Mucosa of rectum (tissue), 2 donors: ENCODE measurements around the gene BSPRY.

Experiments used
- H3K27ac ChIP-seq, 2 donors: one replicate each; pipeline ENCODE4 v1.7.0; 2013; ENCODE audit warnings: inconsistent platforms in 2 of 2, low read depth in 2 of 2, low read length in 2 of 2
- H3K27me3 ChIP-seq, 2 donors: one replicate each; pipeline ENCODE4 v1.7.0; 2013; ENCODE audit warnings: low read length in 2 of 2; ENCODE audit not compliant: control insufficient read depth in 2 of 2, insufficient read depth in 2 of 2
- H3K36me3 ChIP-seq, 2 donors: one replicate each; pipeline ENCODE4 v1.7.0; 2013; ENCODE audit warnings: low read length in 2 of 2; ENCODE audit not compliant: control insufficient read depth in 2 of 2, insufficient read depth in 2 of 2
- H3K4me1 ChIP-seq, 2 donors: one replicate each; pipeline ENCODE4 v1.7.0; 2013; ENCODE audit warnings: low read length in 2 of 2, mild to moderate bottlenecking in 1 of 2; ENCODE audit not compliant: control insufficient read depth in 2 of 2, insufficient read depth in 2 of 2
- H3K4me3 ChIP-seq, 2 donors: one replicate each; pipeline ENCODE4 v1.7.0; 2013; ENCODE audit warnings: low read length in 2 of 2
- H3K9ac ChIP-seq, 2 donors: one replicate each; pipeline ENCODE4 v1.7.0; 2013; ENCODE audit warnings: low read length in 2 of 2, low read depth in 1 of 2, mild to moderate bottlenecking in 1 of 2
- H3K9me3 ChIP-seq, 2 donors: one replicate each; pipeline ENCODE4 v1.7.0; 2013; ENCODE audit warnings: low read length in 2 of 2; ENCODE audit not compliant: control insufficient read depth in 2 of 2
- donor health status: healthy.
- donor health status: Normal muscosa, but diverticular disease.

Gene BSPRY

GRCh38 chr9:113315231-113315630 is 34.1 kb upstream of the BSPRY start:
- Histone ChIP-seq H3K27ac (no peak overlapping the region), H3K9ac (no peak overlapping the region), H3K36me3 (no peaks in the 10 kb centered on the region), H3K9me3 (no peaks in the 10 kb centered on the region), H3K27me3 (no peaks in the 10 kb centered on the region), H3K4me3 (no peak overlapping the region), H3K4me1 (no peaks in the 10 kb centered on the region)

- H3K9me3 ChIP-seq: no peaks in the 10 kb centered on the region
- no peak overlapping the region for H3K27ac ChIP-seq
- H3K9ac ChIP-seq: no peak overlapping the region
- H3K27me3 ChIP-seq: no peaks in the 10 kb centered on the region
- no peaks in the 10 kb centered on the region for H3K36me3 ChIP-seq
- H3K4me1 ChIP-seq: no peaks in the 10 kb centered on the region
- H3K4me3 ChIP-seq: no peak overlapping the region
Observed at GRCh38 chr9:113316030-113316429, 33.3 kb upstream of the BSPRY start.

DNA sequence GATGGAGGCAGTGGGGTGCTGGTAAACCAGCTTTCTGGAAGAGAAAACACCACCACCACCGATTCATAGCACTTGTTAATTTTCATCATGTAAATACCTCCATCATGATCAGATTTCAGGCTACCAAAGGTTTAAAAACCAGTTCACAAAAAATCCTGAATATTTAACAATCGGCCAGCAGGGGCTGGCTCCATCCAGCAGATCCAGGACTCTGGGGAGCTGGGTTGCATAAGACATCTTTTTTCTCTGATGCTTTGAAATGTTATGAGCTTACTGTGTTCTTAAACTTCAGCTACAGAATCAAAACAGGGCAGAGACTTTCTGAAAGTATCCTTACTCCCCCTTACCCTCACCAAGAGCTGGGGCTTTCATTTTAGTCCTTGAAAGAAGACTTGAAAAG is 31.6 kb upstream of the BSPRY start:
- Histone ChIP-seq H3K4me1 (no peaks in the 10 kb centered on the region), H3K9me3 (no peaks in the 10 kb centered on the region), H3K4me3 (no peak overlapping the region), H3K27me3 (no peaks in the 10 kb centered on the region), H3K27ac (no peak overlapping the region), H3K9ac (no peak overlapping the region), H3K36me3 (no peaks in the 10 kb centered on the region)

DNA sequence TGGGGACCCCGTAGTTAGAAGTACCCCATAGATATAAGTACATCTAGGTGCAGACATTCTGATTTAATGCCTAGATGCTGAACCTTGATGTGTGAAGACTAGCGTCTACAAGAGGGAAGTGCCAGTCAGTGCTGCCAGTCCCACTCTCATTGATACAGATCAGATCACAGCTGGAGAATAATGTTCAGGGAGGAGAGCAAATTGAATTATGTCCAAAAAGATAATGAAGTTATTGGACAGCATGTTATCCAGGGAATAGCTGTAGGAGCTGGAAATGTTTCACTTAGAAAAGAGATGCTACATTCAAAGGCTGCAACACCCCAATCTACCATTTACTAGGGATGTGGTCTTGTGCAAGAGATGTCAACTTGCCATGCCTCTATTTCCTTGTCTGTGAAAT is 30.3 kb upstream of the BSPRY start:
- Histone ChIP-seq H3K36me3 (no peaks in the 10 kb centered on the region), H3K9ac (no peak overlapping the region), H3K9me3 (no peaks in the 10 kb centered on the region), H3K4me3 (no peak overlapping the region), H3K4me1 (no peaks in the 10 kb centered on the region), H3K27me3 (no peaks in the 10 kb centered on the region), H3K27ac (no peak overlapping the region)

DNA sequence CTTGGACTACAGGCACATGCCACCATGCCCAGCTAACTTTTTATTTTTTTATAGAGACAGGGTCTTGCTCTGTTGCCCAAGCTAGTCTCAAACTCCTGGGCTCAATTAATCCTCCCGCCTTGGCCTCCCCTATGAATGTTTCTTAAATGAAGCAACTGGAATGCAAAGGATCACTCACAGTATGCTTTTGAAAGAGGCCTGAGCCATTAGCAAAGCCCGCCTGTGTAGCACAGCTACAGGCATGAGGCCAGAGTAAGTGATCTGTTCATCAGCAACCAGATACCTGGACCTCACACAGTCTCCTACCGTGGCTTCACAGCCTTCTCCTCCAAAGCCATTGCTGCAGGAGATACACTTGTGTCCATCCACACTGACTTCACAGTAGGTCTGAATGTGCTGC is 29.3 kb upstream of the BSPRY start:
- Histone ChIP-seq H3K4me3 (no peak overlapping the region), H3K27me3 (no peaks in the 10 kb centered on the region), H3K9me3 (no peaks in the 10 kb centered on the region), H3K27ac (no peak overlapping the region), H3K9ac (no peak overlapping the region), H3K36me3 (no peaks in the 10 kb centered on the region), H3K4me1 (no peaks in the 10 kb centered on the region)

GRCh38 chr9:113322671-113323070 is 26.7 kb upstream of the BSPRY start:
- Histone ChIP-seq H3K36me3 (no peaks in the 10 kb centered on the region), H3K9me3 (no peaks in the 10 kb centered on the region), H3K4me3 (no peak overlapping the region), H3K9ac (no peak overlapping the region), H3K27ac (no peak overlapping the region), H3K27me3 (no peaks in the 10 kb centered on the region), H3K4me1 (no peaks in the 10 kb centered on the region)

DNA sequence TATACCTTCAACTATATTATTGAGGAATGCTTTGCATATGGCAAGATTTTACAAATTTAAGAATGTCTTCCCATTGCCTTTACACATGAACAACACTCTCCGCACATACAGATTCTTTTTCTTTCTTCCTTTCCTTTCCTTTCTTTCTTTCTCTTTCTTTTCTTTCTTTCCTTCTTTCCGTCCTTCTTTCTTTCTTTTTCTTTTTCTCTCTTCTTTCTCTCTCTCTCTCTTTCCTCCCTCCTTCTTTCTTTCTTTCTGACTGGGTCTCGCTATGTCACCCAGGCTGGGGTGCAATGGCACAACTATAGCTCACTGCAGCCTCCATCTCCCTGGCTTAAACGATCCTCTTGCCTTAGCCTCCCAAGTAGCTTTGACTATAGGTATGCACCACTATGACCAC is 23.1 kb upstream of the BSPRY start:
- Histone ChIP-seq H3K4me1 (no peaks in the 10 kb centered on the region), H3K27me3 (no peaks in the 10 kb centered on the region), H3K27ac (no peak overlapping the region), H3K4me3 (no peak overlapping the region), H3K36me3 (no peaks in the 10 kb centered on the region), H3K9ac (no peak overlapping the region), H3K9me3 (no peaks in the 10 kb centered on the region)

- Histone ChIP-seq H3K4me1 (no peaks in the 10 kb centered on the region), H3K9ac (no peak overlapping the region), H3K27me3 (no peaks in the 10 kb centered on the region), H3K36me3 (no peaks in the 10 kb centered on the region), H3K4me3 (no peak overlapping the region), H3K9me3 (no peaks in the 10 kb centered on the region), H3K27ac (no peak overlapping the region)
Observed at GRCh38 chr9:113328045-113328782, 21.1 kb upstream of the BSPRY start.

DNA sequence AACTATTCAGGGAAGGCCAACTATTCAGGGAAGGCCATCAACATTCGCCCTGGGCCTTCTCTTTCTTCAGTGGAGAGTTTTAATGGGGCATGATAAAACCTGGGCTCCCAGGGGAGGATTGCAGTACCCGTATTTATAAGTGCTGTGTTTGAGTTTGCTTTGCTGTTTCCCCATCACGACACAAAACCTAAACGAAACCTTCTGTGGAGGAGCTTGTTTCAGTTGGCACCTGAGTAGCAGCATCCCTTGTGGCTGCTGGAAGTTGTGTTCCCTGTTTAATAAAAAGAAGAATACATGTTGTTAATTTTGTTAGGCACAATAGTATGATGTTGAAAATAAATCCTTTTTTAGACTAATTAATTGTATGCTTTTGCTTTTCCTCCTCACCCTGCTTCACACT is 17.6 kb upstream of the BSPRY start:
- Histone ChIP-seq H3K36me3 (no peaks in the 10 kb centered on the region), H3K4me1 (no peaks in the 10 kb centered on the region), H3K9ac (no peak overlapping the region), H3K27me3 (no peaks in the 10 kb centered on the region), H3K27ac (no peak overlapping the region), H3K9me3 (no peaks in the 10 kb centered on the region), H3K4me3 (no peak overlapping the region)

DNA sequence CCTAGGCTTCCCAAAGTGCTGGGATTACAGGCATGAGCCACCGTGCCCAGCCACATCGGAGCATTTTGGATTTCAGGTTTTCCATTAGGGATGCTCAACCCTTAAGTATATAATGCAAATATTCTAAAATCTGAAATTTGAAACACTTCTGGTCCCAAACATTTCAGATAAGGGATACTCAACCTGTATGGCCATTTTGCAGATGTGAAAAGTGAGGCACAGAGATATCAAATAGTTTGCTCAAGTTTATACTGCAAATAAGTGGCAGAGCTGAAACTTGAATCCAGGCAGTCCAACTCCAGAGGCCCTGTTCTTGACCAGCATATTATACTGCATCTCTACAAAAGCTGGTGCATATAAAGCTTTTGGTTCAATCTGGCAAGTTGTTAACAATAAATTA is 11.6 kb upstream of the BSPRY start:
- Histone ChIP-seq H3K9ac (no peak overlapping the region), H3K36me3 (no peaks in the 10 kb centered on the region), H3K4me1 (peaks cover 7 to 11% of the 10 kb centered on the region in 2 donors), H3K27me3 (no peaks in the 10 kb centered on the region), H3K27ac (no peak overlapping the region), H3K9me3 (no peaks in the 10 kb centered on the region), H3K4me3 (no peak overlapping the region)
